Measurements from ENCODE around the gene STPG2.

GRCh38 chr4:97577004-97577403 is 566.3 kb downstream of the STPG2 start:
- TF ChIP-seq CTCF (IDR thresholded peaks at IDR 0.05; ENCODE audit: low read depth, low read length) (no peak), EZH2phosphoT487 (IDR thresholded peaks at IDR 0.05; ENCODE audit: low read depth) (no peak)

All from OCI-LY3 (cell line).